Upper lobe of left lung (tissue), 4 donors: ENCODE measurements around the gene GPC1.

Experiments used
- EP300 ChIP-seq, 4 donors: sonication (generic); formaldehyde crosslinking; IDR thresholded peaks; one replicate each; pipeline ENCODE4 v1.5.1; 2017; ENCODE audit warnings: antibody characterized with exemption in 4 of 4, control low read depth in 2 of 4
- POLR2A ChIP-seq, 4 donors: fragments of 450-650 bp; IDR thresholded peaks; one replicate each; pipeline ENCODE4 v1.5.1; 2016 to 2017; ENCODE audit warnings: antibody characterized with exemption in 4 of 4, mild to moderate bottlenecking in 2 of 4
- POLR2AphosphoS5 ChIP-seq, 2 donors: sonication (generic); formaldehyde crosslinking; IDR thresholded peaks; one replicate each; pipeline ENCODE4 v1.5.1; 2017; ENCODE audit warnings: antibody characterized with exemption in 2 of 2
- TF ChIP-seq, protein P1 (sequence below), 6 experiments: fragments of 450-650 bp in 4 of 6; fragments of 200-600 bp in 2 of 6; sonication (generic) in 2 of 6; IDR thresholded peaks; one replicate each; pipeline ENCODE4 v1.5.1; 2016 to 2019; ENCODE audit warnings: antibody characterized with exemption in 6 of 6

GRCh38 chr2:240393831-240394410 is 41.5 kb upstream of the GPC1 start:
- TF ChIP-seq, protein P1, sequence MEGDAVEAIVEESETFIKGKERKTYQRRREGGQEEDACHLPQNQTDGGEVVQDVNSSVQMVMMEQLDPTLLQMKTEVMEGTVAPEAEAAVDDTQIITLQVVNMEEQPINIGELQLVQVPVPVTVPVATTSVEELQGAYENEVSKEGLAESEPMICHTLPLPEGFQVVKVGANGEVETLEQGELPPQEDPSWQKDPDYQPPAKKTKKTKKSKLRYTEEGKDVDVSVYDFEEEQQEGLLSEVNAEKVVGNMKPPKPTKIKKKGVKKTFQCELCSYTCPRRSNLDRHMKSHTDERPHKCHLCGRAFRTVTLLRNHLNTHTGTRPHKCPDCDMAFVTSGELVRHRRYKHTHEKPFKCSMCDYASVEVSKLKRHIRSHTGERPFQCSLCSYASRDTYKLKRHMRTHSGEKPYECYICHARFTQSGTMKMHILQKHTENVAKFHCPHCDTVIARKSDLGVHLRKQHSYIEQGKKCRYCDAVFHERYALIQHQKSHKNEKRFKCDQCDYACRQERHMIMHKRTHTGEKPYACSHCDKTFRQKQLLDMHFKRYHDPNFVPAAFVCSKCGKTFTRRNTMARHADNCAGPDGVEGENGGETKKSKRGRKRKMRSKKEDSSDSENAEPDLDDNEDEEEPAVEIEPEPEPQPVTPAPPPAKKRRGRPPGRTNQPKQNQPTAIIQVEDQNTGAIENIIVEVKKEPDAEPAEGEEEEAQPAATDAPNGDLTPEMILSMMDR (IDR thresholded peaks at IDR 0.05): no peak
- no peak for TF ChIP-seq POLR2AphosphoS5 (IDR thresholded peaks at IDR 0.05)
- TF ChIP-seq POLR2A (IDR thresholded peaks at IDR 0.05): no peak
- no peak for TF ChIP-seq EP300 (IDR thresholded peaks at IDR 0.05)
